SU-DHL-6 (cell line): Measurements from ENCODE around the gene HOXA13.

Experiments
- H2AFZ ChIP-seq: fragments of 200-600 bp; sonication (generic); 2 replicates; pipeline ENCODE4 v1.6.1; 2014; ENCODE audit warnings: low read depth, mild to moderate bottlenecking, moderate library complexity, mixed read lengths, antibody characterized with exemption, low read length; ENCODE audit not compliant: severe bottlenecking
- H3F3A ChIP-seq: fragments of 200-600 bp; shearing (Covaris generic); 2 replicates; pipeline ENCODE4 v1.6.0; 2016; ENCODE audit warnings: antibody characterized with exemption, mild to moderate bottlenecking; ENCODE audit not compliant: insufficient read depth
- H3K27ac ChIP-seq: fragments of 200-600 bp; sonication (generic); 2 replicates; pipeline ENCODE4 v1.5.1; 2016; ENCODE audit warnings: low read depth, mild to moderate bottlenecking, low read length, moderate library complexity, mixed read lengths
- H3K27me3 ChIP-seq: fragments of 200-600 bp; sonication (generic), shearing (Covaris generic); 2 replicates; pipeline ENCODE4 v1.6.0; 2014; ENCODE audit warnings: mild to moderate bottlenecking, low read length
- H3K36me3 ChIP-seq: fragments of 200-600 bp; sonication (generic); 2 replicates; pipeline ENCODE4 v1.6.1; 2014; ENCODE audit warnings: mild to moderate bottlenecking, low read length, mixed read lengths
- H3K4me2 ChIP-seq: fragments of 300-600, 200-600 bp; shearing (Covaris generic), sonication (generic); 2 replicates; pipeline ENCODE4 v1.6.0; 2014; ENCODE audit warnings: low read length, low read depth, mild to moderate bottlenecking; ENCODE audit not compliant: poor library complexity, severe bottlenecking
- H3K4me3 ChIP-seq: fragments of 200-600 bp; sonication (generic); 2 replicates; pipeline ENCODE4 v1.5.1; 2014; ENCODE audit warnings: antibody characterized with exemption, low read length, mild to moderate bottlenecking, mixed read lengths; ENCODE audit not compliant: insufficient read depth, poor library complexity, severe bottlenecking
- H3K79me2 ChIP-seq: fragments of 200-600 bp; sonication (generic); 2 replicates; pipeline ENCODE4 v1.6.1; 2014; ENCODE audit warnings: mild to moderate bottlenecking, low read length, moderate library complexity; ENCODE audit not compliant: insufficient read depth
- H3K9ac ChIP-seq: fragments of 200-600 bp; sonication (generic); 2 replicates; pipeline ENCODE4 v1.7.0; 2014; ENCODE audit warnings: mild to moderate bottlenecking, low read length
- H3K9me2 ChIP-seq: fragments of 200-600 bp; sonication (generic); replicated peaks from 2 replicates; pipeline ENCODE4 v1.6.1; 2014; ENCODE audit warnings: low read length; ENCODE audit not compliant: insufficient read depth
- H3K9me3 ChIP-seq: fragments of 200-600 bp; sonication (generic); 2 replicates; pipeline ENCODE4 v1.6.1; 2014; ENCODE audit warnings: low read length, mixed read lengths; ENCODE audit not compliant: insufficient read depth
- H4K20me1 ChIP-seq: fragments of 200-600 bp; sonication (generic); 2 replicates; pipeline ENCODE4 v1.6.1; 2014; ENCODE audit warnings: low read depth, mild to moderate bottlenecking, antibody characterized with exemption, low read length, moderate library complexity, mixed read lengths
- CTCF ChIP-seq: fragments of 200-600 bp; sonication (generic); IDR thresholded peaks from one replicate; pipeline ENCODE4 v1.5.1; 2017; ENCODE audit warnings: antibody characterized with exemption, mild to moderate bottlenecking, low read length, moderate library complexity; ENCODE audit not compliant: insufficient read depth, poor library complexity, severe bottlenecking
- EZH2phosphoT487 ChIP-seq: fragments of 200-600 bp; sonication (generic), shearing (Covaris generic); conservative IDR thresholded peaks from 2 replicates; pipeline ENCODE4 v1.6.1; 2018; ENCODE audit warnings: mild to moderate bottlenecking, antibody characterized with exemption, low read length, moderate library complexity, mixed read lengths

HOXA13 gene

GRCh38 chr7:27165089-27165995, 34.5 kb downstream of the HOXA13 start, which contains the start of gene HOXA9:
Gene HOXA9 (minus strand): TSS chr7:27165537. CDS start chr7:27165457, 80 bp downstream.
- H3K9me2 ChIP-seq = no peaks in the 10 kb centered on the region
- no peak within 1 kb of the TSS for H3K27ac ChIP-seq
- no peak within 1 kb of the TSS for H3K9ac ChIP-seq
- H3F3A ChIP-seq = peaks cover 6% of the 10 kb centered on the region; the same call in 1 of the 2 replicates
- no peaks in the 10 kb centered on the region for H3K27me3 ChIP-seq
- no peak within 1 kb of the TSS for H2AFZ ChIP-seq
- no peak within 1 kb of the TSS for H3K4me2 ChIP-seq
- no peaks in the 10 kb centered on the region for H3K36me3 ChIP-seq
- no peaks in the 10 kb centered on the region for H4K20me1 ChIP-seq
- no peaks in the 10 kb centered on the region for H3K79me2 ChIP-seq
- no peaks in the 10 kb centered on the region for H3K9me3 ChIP-seq
- no peak within 1 kb of the TSS for H3K4me3 ChIP-seq
- TF ChIP-seq CTCF (no peak), EZH2phosphoT487 (no peak)

GRCh38 chr7:27164367-27165088, 35.4 kb downstream of the HOXA13 start:
- Histone ChIP-seq H3K36me3 (no peaks in the 10 kb centered on the region), H3K9me3 (no peaks in the 10 kb centered on the region), H2AFZ (no peak overlapping the region), H4K20me1 (no peaks in the 10 kb centered on the region), H3K9me2 (no peaks in the 10 kb centered on the region), H3F3A (peaks cover 8% of the 10 kb centered on the region), H3K4me3 (no peak overlapping the region), H3K4me2 (no peak overlapping the region), H3K79me2 (no peaks in the 10 kb centered on the region), H3K9ac (no peak overlapping the region), H3K27me3 (no peaks in the 10 kb centered on the region), H3K27ac (no peak overlapping the region)
- TF ChIP-seq CTCF = no peak
- TF ChIP-seq EZH2phosphoT487 = no peak

GRCh38 chr7:27164045-27164366, 35.9 kb downstream of the HOXA13 start:
- TF ChIP-seq EZH2phosphoT487 (no peak), CTCF (no peak)
- no peaks in the 10 kb centered on the region for H3K79me2 ChIP-seq
- no peaks in the 10 kb centered on the region for H3K36me3 ChIP-seq
- peaks cover 11% of the 10 kb centered on the region for H3F3A ChIP-seq
- H3K27ac ChIP-seq = no peak overlapping the region
- H3K27me3 ChIP-seq = no peaks in the 10 kb centered on the region
- no peak overlapping the region for H3K9ac ChIP-seq
- no peak overlapping the region for H2AFZ ChIP-seq
- H3K9me3 ChIP-seq = no peaks in the 10 kb centered on the region
- no peaks in the 10 kb centered on the region for H3K9me2 ChIP-seq
- H4K20me1 ChIP-seq = no peaks in the 10 kb centered on the region
- no peak overlapping the region for H3K4me3 ChIP-seq
- no peak overlapping the region for H3K4me2 ChIP-seq
